Fibroblast of lung (primary cell): ENCODE results near the gene CEMP1.

Source experiments
- EZH2 ChIP-seq: IDR thresholded peaks from 2 replicates; pipeline ENCODE4 v1.5.1; 2012; ENCODE audit warnings: low read length, control low read depth, mild to moderate bottlenecking; ENCODE audit errors: missing control alignments
- TF ChIP-seq, protein P1 (sequence below), 2 donors: IDR thresholded peaks in 1 of 2; conservative IDR thresholded peaks in 1 of 2; 1 replicate in 1 of 2; 2 replicates in 1 of 2; pipeline ENCODE4 v1.5.1; 2011 to 2012; ENCODE audit warnings: low read length in 2 of 2, control low read depth in 1 of 2, inconsistent platforms in 1 of 2, low read depth in 1 of 2, mild to moderate bottlenecking in 1 of 2

DNA sequence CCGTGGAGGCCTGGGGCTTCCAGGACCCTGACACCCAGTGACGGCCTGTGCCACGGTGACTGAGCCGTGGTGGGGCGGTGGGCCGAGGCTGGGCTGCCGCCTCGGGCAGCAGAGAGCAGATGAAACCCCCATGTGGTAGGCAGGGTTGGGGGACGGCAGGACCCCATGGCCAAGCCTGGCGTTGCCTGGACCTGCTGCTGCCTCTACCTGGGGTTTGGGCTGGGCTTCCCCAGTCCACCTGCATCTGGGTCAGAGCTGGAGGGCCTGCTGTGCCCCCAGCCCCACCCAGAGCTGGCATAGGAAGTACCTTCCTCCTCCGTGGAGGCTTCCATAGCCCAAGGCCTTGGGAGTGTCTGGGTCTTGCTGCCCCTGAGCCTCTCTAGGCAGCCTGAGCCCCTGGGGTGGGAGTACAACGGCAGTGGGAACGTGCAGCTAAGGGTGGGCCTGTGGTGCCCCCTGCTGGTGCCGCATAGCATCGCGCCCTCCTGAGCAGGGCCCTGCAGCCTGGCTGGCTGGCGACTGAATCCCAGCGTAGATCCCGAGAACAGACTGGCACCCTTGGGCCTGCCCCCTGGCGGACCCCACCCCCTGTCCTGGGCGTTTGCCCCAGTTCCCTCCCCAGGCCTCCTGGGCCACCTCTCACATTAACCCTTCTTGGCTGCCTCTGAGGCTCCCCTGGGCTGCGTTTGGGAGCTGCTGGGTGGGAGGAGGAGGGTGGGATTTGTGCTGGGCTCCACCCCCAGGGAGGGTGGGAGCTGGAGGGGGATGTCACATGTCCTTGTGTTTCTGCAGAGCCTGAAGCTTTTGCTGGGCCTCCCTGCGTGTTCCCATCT is 30.1 kb downstream of the CEMP1 start:
- TF ChIP-seq, protein P1, sequence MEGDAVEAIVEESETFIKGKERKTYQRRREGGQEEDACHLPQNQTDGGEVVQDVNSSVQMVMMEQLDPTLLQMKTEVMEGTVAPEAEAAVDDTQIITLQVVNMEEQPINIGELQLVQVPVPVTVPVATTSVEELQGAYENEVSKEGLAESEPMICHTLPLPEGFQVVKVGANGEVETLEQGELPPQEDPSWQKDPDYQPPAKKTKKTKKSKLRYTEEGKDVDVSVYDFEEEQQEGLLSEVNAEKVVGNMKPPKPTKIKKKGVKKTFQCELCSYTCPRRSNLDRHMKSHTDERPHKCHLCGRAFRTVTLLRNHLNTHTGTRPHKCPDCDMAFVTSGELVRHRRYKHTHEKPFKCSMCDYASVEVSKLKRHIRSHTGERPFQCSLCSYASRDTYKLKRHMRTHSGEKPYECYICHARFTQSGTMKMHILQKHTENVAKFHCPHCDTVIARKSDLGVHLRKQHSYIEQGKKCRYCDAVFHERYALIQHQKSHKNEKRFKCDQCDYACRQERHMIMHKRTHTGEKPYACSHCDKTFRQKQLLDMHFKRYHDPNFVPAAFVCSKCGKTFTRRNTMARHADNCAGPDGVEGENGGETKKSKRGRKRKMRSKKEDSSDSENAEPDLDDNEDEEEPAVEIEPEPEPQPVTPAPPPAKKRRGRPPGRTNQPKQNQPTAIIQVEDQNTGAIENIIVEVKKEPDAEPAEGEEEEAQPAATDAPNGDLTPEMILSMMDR (conservative IDR thresholded peaks at IDR 0.05 in 1 of 2, IDR thresholded peaks at IDR 0.05 in 1 of 2; ENCODE audit: low read depth in 1 of 2, low read length in 2 of 2): peak; percentile 91 to 94
- no peak for TF ChIP-seq EZH2
